PC-3 (cell line): Measurements from ENCODE around the gene ANKRD29. TPM values are rescaled to one million over a fixed set of nuclear protein-coding genes. Genes with fewer than 3 reads are reported as not detected.
"Not testable (repeated sequence)": the region's sequence is repeated elsewhere in the genome, so short reads cannot be mapped to it uniquely, and the experiment has no call there.

ENCODE experiments used
- ATAC-seq: fragments of 200-7000 bp; cut with Tn5 transposase; 2 replicates; pipeline ENCODE4 v1.9.1; 2020; ENCODE audit warnings: mild to moderate bottlenecking, moderate library complexity
- BruUV-seq: library from RNA; stranded (reverse); fragments of 400-500 nt; replicated peaks from 2 replicates; lab custom pipeline; 2021; lab: Mats Ljungman, UMichigan
- CTCF ChIA-PET: fragments of 300-600 bp; sonication (Branson Sonifier 250); formaldehyde crosslinking; loops from one replicate; lab custom pipeline; 2022; ENCODE audit warnings: antibody characterized with exemption; lab: Charles Lee
- POLR2A ChIA-PET: fragments of 300-600 bp; sonication (Branson Sonifier 250); formaldehyde crosslinking; loops from one replicate; lab custom pipeline; 2022; ENCODE audit warnings: antibody characterized with exemption; ENCODE audit not compliant: unreplicated experiment; lab: Charles Lee
- DNase-seq: peaks from one replicate; pipeline ENCODE4 v3.0.0-alpha.2; 2015
- H2AFZ ChIP-seq: fragments of 300-600 bp; sonication (generic); 2 replicates; pipeline ENCODE4 v1.6.0; 2016; ENCODE audit warnings: antibody characterized with exemption, low read length
- H3F3A ChIP-seq: fragments of 300-600 bp; sonication (generic); one replicate; pipeline ENCODE4 v1.6.0; 2017; ENCODE audit warnings: antibody characterized with exemption, low read length, control low read depth, mild to moderate bottlenecking; ENCODE audit not compliant: unreplicated experiment
- H3K27ac ChIP-seq: fragments of 300-600 bp; sonication (generic); 2 replicates; pipeline ENCODE4 v1.5.1; 2016; ENCODE audit warnings: mild to moderate bottlenecking, low read length
- H3K27me3 ChIP-seq: fragments of 300-600 bp; sonication (generic); 2 replicates; pipeline ENCODE4 v1.6.1; 2016; ENCODE audit warnings: low read length, mixed read lengths
- H3K36me3 ChIP-seq: fragments of 300-600 bp; sonication (generic); 2 replicates; pipeline ENCODE4 v1.6.1; 2016; ENCODE audit warnings: low read depth, mixed run types, low read length, mixed read lengths
- H3K4me1 ChIP-seq: fragments of 300-600 bp; sonication (generic); 2 replicates; pipeline ENCODE4 v1.5.1; 2016; ENCODE audit warnings: low read length; ENCODE audit not compliant: insufficient read depth
- H3K4me2 ChIP-seq: fragments of 300-600 bp; sonication (generic); 2 replicates; pipeline ENCODE4 v1.6.0; 2016; ENCODE audit warnings: low read length
- H3K4me3 ChIP-seq: fragments of 300-600 bp; sonication (generic); 2 replicates; pipeline ENCODE4 v1.5.1; 2016; ENCODE audit warnings: mild to moderate bottlenecking, low read length, mixed read lengths
- H3K79me2 ChIP-seq: fragments of 300-600 bp; sonication (generic); 2 replicates; pipeline ENCODE4 v1.6.1; 2017; ENCODE audit warnings: low read length, mixed read lengths
- H3K9ac ChIP-seq: fragments of 300-600 bp; sonication (generic); 2 replicates; pipeline ENCODE4 v1.6.0; 2016; ENCODE audit warnings: mild to moderate bottlenecking, low read length
- H3K9me2 ChIP-seq: fragments of 300-600 bp; sonication (generic); replicated peaks from 2 replicates; pipeline ENCODE4 v1.6.1; 2016; ENCODE audit warnings: mixed run types, low read length, mixed read lengths
- H3K9me3 ChIP-seq: fragments of 300-600 bp; sonication (generic); 2 replicates; pipeline ENCODE4 v1.6.1; 2016; ENCODE audit warnings: low read length, mixed read lengths
- H4K20me1 ChIP-seq: fragments of 300-600 bp; sonication (generic); 2 replicates; pipeline ENCODE4 v1.6.1; 2016; ENCODE audit warnings: low read length, mixed read lengths
- CTCF ChIP-seq: fragments of 300-600 bp; sonication (generic); conservative IDR thresholded peaks from 2 replicates; pipeline ENCODE4 v1.5.1; 2017; ENCODE audit warnings: antibody characterized with exemption, low read depth, mild to moderate bottlenecking, low read length
- EZH2 ChIP-seq: fragments of 300-600 bp; sonication (generic); IDR thresholded peaks from one replicate; pipeline ENCODE4 v1.6.1; 2017; ENCODE audit warnings: antibody characterized with exemption, mild to moderate bottlenecking, low read length; ENCODE audit not compliant: unreplicated experiment
- EZH2phosphoT487 ChIP-seq: fragments of 300-600 bp; sonication (generic); IDR thresholded peaks from 2 replicates; pipeline ENCODE4 v1.6.1; 2018; ENCODE audit warnings: mild to moderate bottlenecking, antibody characterized with exemption, low read length, borderline replicate concordance
- intact Hi-C: fragments of 100-400 bp; cut with micrococcal nuclease; formaldehyde crosslinking; loops from 2 replicates; pipeline ENCODE4 v1.9.0; 2023
- total RNA-seq: library from RNA; depleted of rRNA; stranded (reverse); fragments of >200 nt; gene quantifications from 2 replicates; pipeline ENCODE4 v1.2.3, GENCODE V29; 2014

Gene ANKRD29
- total RNA-seq, 1 experiment from 2014 or later = 31.0 TPM

- Histone ChIP-seq H3K9me2 (no peaks in the 10 kb centered on the region), H4K20me1 (no peaks in the 10 kb centered on the region), H3K4me3 (no peak overlapping the region), H3K4me2 (no peak overlapping the region), H3K79me2 (no peaks in the 10 kb centered on the region), H3K9me3 (no peaks in the 10 kb centered on the region), H3F3A (no peaks in the 10 kb centered on the region), H3K27me3 (no peaks in the 10 kb centered on the region), H2AFZ (no peak overlapping the region), H3K36me3 (peaks cover 10% of the 10 kb centered on the region; the same call in 1 of the 2 replicates), H3K27ac (no peak overlapping the region), H3K4me1 (no peaks in the 10 kb centered on the region), H3K9ac (no peak overlapping the region)
- ChIA-PET POLR2A (no interaction called here), CTCF (interaction anchor here (0.5 kb wide), 1 partner anchor 44 kb away, joined by 3 read pairs; no protein-coding TSS in a partner anchor)
- DNase-seq (no peak), ATAC-seq (no peak)
- BruUV-seq = no TSS peak
- intact Hi-C loops = no loop called here
- no peak for TF ChIP-seq EZH2
- TF ChIP-seq EZH2phosphoT487 = no peak
- no peak for TF ChIP-seq CTCF
Measured at GRCh38 chr18:23641143-23641720, 21.5 kb downstream of the ANKRD29 start.

GRCh38 chr18:23640052-23640451 lies 22.7 kb downstream of the ANKRD29 start:
- Histone ChIP-seq H2AFZ (no peak overlapping the region), H3K27me3 (no peaks in the 10 kb centered on the region), H3K79me2 (no peaks in the 10 kb centered on the region), H3K9me2 (no peaks in the 10 kb centered on the region), H3K27ac (no peak overlapping the region), H3K4me3 (no peak overlapping the region), H3K36me3 (peaks cover 9% of the 10 kb centered on the region; the same call in 1 of the 2 replicates), H3K4me2 (no peak overlapping the region), H3K9me3 (no peaks in the 10 kb centered on the region), H4K20me1 (no peaks in the 10 kb centered on the region), H3K4me1 (peaks cover 11% of the 10 kb centered on the region), H3K9ac (no peak overlapping the region), H3F3A (no peaks in the 10 kb centered on the region)
- POLR2A ChIA-PET = no interaction called here
- TF ChIP-seq CTCF (peak; percentile 17; the same call in 1 of the 2 replicates), EZH2phosphoT487 (no peak)
- CTCF ChIA-PET = no interaction called here
- ATAC-seq (peak; percentile 32; the same call in 1 of the 2 replicates), DNase-seq (no peak)
- BruUV-seq = no TSS peak
- intact Hi-C loops = no loop called here

- DNase-seq = not testable (repeated sequence)
Measured at GRCh38 chr18:23636433-23636832, 26.3 kb downstream of the ANKRD29 start.

More at GRCh38 chr18:23636433-23636832, 26.3 kb downstream of the ANKRD29 start:
- H3K4me2 ChIP-seq, H3K9ac ChIP-seq, POLR2A ChIA-PET, intact Hi-C loops, BruUV-seq, H3K9me3 ChIP-seq, H3K27me3 ChIP-seq, H2AFZ ChIP-seq, H3K9me2 ChIP-seq, H3F3A ChIP-seq, H3K4me3 ChIP-seq, CTCF ChIA-PET, H3K79me2 ChIP-seq, ATAC-seq, H3K36me3 ChIP-seq, H4K20me1 ChIP-seq: not testable (repeated sequence)
- peaks cover 15% of the 10 kb centered on the region for H3K4me1 ChIP-seq
- H3K27ac ChIP-seq = 0 out of 2 replicates have a peak overlapping the region, but pooled peaks have one; percentile 67
